Measurements from ENCODE around the gene SEC16B.

The SEC16B gene

DNA sequence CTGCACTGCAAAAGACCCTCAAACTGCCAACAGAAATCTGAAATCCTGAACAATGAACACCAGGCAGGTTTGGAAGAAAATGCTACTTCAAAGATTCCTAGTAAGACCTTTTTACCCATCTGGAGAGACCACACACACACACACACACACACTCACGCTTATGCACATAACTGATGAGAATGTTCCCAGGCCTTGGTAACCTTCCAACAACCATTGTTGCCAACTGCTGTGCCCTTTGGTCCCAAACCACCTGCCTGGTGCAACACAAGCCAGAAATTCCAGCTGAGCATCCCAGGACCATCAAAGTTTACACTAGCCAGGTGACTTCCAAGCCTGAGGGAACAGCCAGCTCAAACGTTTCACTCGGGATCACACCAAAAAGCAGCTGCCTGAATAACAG, 56.9 kb downstream of the SEC16B start:
- in situ Hi-C loops (cut with MboI; ENCODE audit: low pct_unique_long_range_greater_than_20kb, low sequenced_read_pairs, unreplicated experiment) = no loop called here
- no peak for DNase-seq (ENCODE audit: low spot score)
- no peak for TF ChIP-seq CTCF (IDR thresholded peaks at IDR 0.05; ENCODE audit: extremely low read depth, insufficient read depth, missing control alignments)

- TF ChIP-seq CTCF (IDR thresholded peaks at IDR 0.05; ENCODE audit: extremely low read depth, insufficient read depth, missing control alignments) = no peak
- no peak for DNase-seq (ENCODE audit: low spot score)
- in situ Hi-C loops (cut with MboI; ENCODE audit: low pct_unique_long_range_greater_than_20kb, low sequenced_read_pairs, unreplicated experiment) = no loop called here
These were observed 60.4 kb downstream of the SEC16B start for GRCh38 chr1:177909416-177909815.

GRCh38 chr1:177907000-177907399, 62.9 kb downstream of the SEC16B start:
- no peak for DNase-seq (ENCODE audit: low spot score)
- in situ Hi-C loops (cut with MboI; ENCODE audit: low pct_unique_long_range_greater_than_20kb, low sequenced_read_pairs, unreplicated experiment) = no loop called here
- no peak for TF ChIP-seq CTCF (IDR thresholded peaks at IDR 0.05; ENCODE audit: extremely low read depth, insufficient read depth, missing control alignments)

DNA sequence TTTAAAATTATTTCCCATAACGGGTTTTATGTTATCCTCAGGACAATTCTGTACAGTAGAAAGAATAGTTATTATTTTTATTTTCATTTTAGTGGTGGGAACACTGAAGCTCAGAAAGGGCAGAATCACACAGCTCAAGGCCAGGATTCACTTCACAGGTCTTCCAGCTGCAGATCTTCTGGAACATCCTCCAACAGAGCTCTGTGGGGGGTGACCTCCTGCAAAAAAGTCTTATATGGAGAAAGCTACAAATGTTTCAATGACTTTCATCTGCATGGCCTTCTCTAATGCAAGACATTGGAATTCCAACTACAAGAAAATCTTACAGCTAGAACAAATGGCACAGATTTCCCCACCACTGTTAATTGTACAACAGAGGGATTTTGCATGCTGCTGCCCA, 64.2 kb downstream of the SEC16B start:
- no peak for TF ChIP-seq CTCF (IDR thresholded peaks at IDR 0.05; ENCODE audit: extremely low read depth, insufficient read depth, missing control alignments)
- in situ Hi-C loops (cut with MboI; ENCODE audit: low pct_unique_long_range_greater_than_20kb, low sequenced_read_pairs, unreplicated experiment) = no loop called here
- DNase-seq (ENCODE audit: low spot score) = no peak

GRCh38 chr1:177902266-177902665, 67.6 kb downstream of the SEC16B start:
- no peak for DNase-seq (ENCODE audit: low spot score)
- no peak for TF ChIP-seq CTCF (IDR thresholded peaks at IDR 0.05; ENCODE audit: extremely low read depth, insufficient read depth, missing control alignments)
- in situ Hi-C loops (cut with MboI; ENCODE audit: low pct_unique_long_range_greater_than_20kb, low sequenced_read_pairs, unreplicated experiment) = no loop called here

DNA sequence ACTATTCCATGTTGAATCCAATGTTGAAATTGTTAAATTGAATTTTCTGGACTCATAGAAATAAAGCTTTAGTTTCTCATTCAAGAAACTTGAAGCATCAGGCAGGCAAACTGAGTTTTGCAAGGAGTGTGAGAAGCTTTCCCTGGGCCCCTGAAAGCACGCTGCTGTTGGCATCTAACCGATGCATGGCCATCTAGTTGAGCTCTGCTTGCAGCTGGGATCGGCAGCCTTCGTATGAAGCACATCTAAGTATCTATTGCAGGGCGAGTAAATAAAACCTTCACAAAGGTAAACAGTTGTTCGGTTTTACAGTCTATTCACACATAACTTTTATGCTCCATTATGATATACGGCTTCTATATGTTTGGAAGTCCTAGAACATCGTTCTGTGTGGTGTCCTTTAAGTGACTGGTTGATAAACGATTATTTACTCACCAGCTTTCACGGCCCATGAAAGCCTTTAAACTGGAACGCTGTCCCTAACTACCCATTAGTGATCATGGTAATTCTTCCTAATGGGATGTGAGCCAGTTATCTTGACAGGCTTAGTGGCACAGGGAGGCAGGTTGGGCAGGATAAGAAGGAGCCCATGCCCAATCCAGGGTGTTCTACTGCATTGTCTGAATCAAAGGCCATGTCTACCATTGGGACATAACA, 71.7 kb downstream of the SEC16B start:
- in situ Hi-C loops (cut with MboI; ENCODE audit: low pct_unique_long_range_greater_than_20kb, low sequenced_read_pairs, unreplicated experiment) = no loop called here
- DNase-seq (ENCODE audit: low spot score) = no peak
- no peak for TF ChIP-seq CTCF (IDR thresholded peaks at IDR 0.05; ENCODE audit: extremely low read depth, insufficient read depth, missing control alignments)

All from GM13977 (cell line).